SH-SY5Y (cell line): ENCODE data around the gene CPLX3.

ENCODE experiments used
- GATA2 ChIP-seq: IDR thresholded peaks from 2 replicates; pipeline ENCODE4 v1.6.1; 2011; ENCODE audit warnings: mild to moderate bottlenecking, low read depth, low read length
- GATA3 ChIP-seq: IDR thresholded peaks from 2 replicates; pipeline ENCODE4 v1.6.1; 2011; ENCODE audit warnings: low read depth, mild to moderate bottlenecking, low read length, moderate library complexity

DNA sequence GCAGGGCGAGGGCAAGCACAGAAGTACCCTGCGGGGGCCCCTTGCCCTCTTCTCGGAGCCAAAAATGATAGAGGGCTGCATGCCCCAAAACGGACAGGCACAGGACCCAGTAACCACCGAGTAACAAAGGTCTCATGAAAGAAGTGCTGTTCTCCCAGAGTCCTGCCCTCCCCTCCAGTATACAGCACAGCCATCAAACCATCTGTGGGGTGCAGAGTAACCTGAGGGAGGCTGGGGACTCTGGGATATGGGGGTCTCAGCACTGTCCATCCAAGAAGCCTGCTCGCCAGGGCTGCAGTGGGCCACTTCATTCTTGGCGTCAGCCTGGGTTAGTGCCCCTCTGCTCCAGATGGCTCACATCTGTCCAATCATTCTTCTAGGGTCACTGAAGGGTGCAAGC, 10.4 kb downstream of the CPLX3 start:
- no peak for TF ChIP-seq GATA3
- TF ChIP-seq GATA2, result no peak
